Measurements from ENCODE around the gene ATP1A4.

The ATP1A4 gene

GRCh38 chr1:160226623-160227022 lies 75.2 kb downstream of the ATP1A4 start:
- DNase-seq (ENCODE audit: low spot score) (no peak), ATAC-seq (ENCODE audit: low read depth) (no peak)
- no peaks in the 10 kb centered on the region for H3K4me1 ChIP-seq (ENCODE audit: insufficient read depth, poor library complexity, severe bottlenecking)
- no peaks in the 10 kb centered on the region for H3K9me3 ChIP-seq (ENCODE audit: severe bottlenecking)
- no peak overlapping the region for H3K4me3 ChIP-seq (ENCODE audit: severe bottlenecking)
- H3K27me3 ChIP-seq (ENCODE audit: insufficient read depth, poor library complexity, severe bottlenecking) = no peaks in the 10 kb centered on the region
- H3K36me3 ChIP-seq (ENCODE audit: low read depth) = peaks cover 84% of the 10 kb centered on the region
- no peak for TF ChIP-seq CTCF (IDR thresholded peaks at IDR 0.05; ENCODE audit: poor library complexity, severe bottlenecking)
- H3K27ac ChIP-seq (ENCODE audit: poor library complexity, severe bottlenecking) = no peak overlapping the region

GRCh38 chr1:160227034-160227433 lies 75.6 kb downstream of the ATP1A4 start:
- Histone ChIP-seq H3K9me3 (ENCODE audit: severe bottlenecking) (no peaks in the 10 kb centered on the region), H3K36me3 (ENCODE audit: low read depth) (peaks cover 81% of the 10 kb centered on the region), H3K27me3 (ENCODE audit: insufficient read depth, poor library complexity, severe bottlenecking) (no peaks in the 10 kb centered on the region), H3K4me1 (ENCODE audit: insufficient read depth, poor library complexity, severe bottlenecking) (no peaks in the 10 kb centered on the region), H3K27ac (ENCODE audit: poor library complexity, severe bottlenecking) (no peak overlapping the region), H3K4me3 (ENCODE audit: severe bottlenecking) (no peak overlapping the region)
- no peak for ATAC-seq (ENCODE audit: low read depth)
- DNase-seq (ENCODE audit: low spot score) = no peak
- TF ChIP-seq CTCF (IDR thresholded peaks at IDR 0.05; ENCODE audit: poor library complexity, severe bottlenecking) = no peak

GRCh38 chr1:160227561-160227960 lies 76.2 kb downstream of the ATP1A4 start:
- no peak overlapping the region for H3K27ac ChIP-seq (ENCODE audit: poor library complexity, severe bottlenecking)
- no peak for DNase-seq (ENCODE audit: low spot score)
- no peaks in the 10 kb centered on the region for H3K4me1 ChIP-seq (ENCODE audit: insufficient read depth, poor library complexity, severe bottlenecking)
- no peaks in the 10 kb centered on the region for H3K27me3 ChIP-seq (ENCODE audit: insufficient read depth, poor library complexity, severe bottlenecking)
- H3K9me3 ChIP-seq (ENCODE audit: severe bottlenecking) = no peaks in the 10 kb centered on the region
- no peak overlapping the region for H3K4me3 ChIP-seq (ENCODE audit: severe bottlenecking)
- H3K36me3 ChIP-seq (ENCODE audit: low read depth) = peaks cover 78% of the 10 kb centered on the region
- ATAC-seq (ENCODE audit: low read depth) = no peak
- no peak for TF ChIP-seq CTCF (IDR thresholded peaks at IDR 0.05; ENCODE audit: poor library complexity, severe bottlenecking)

- Histone ChIP-seq H3K4me3 (ENCODE audit: severe bottlenecking) (no peak overlapping the region), H3K4me1 (ENCODE audit: insufficient read depth, poor library complexity, severe bottlenecking) (no peaks in the 10 kb centered on the region), H3K9me3 (ENCODE audit: severe bottlenecking) (no peaks in the 10 kb centered on the region), H3K36me3 (ENCODE audit: low read depth) (peaks cover 69% of the 10 kb centered on the region), H3K27me3 (ENCODE audit: insufficient read depth, poor library complexity, severe bottlenecking) (no peaks in the 10 kb centered on the region), H3K27ac (ENCODE audit: poor library complexity, severe bottlenecking) (no peak overlapping the region)
- DNase-seq (ENCODE audit: low spot score) (no peak), ATAC-seq (ENCODE audit: low read depth) (no peak)
- no peak for TF ChIP-seq CTCF (IDR thresholded peaks at IDR 0.05; ENCODE audit: poor library complexity, severe bottlenecking)
Measured at GRCh38 chr1:160228431-160228830, 77.0 kb downstream of the ATP1A4 start.

- Histone ChIP-seq H3K4me1 (ENCODE audit: insufficient read depth, poor library complexity, severe bottlenecking) (no peaks in the 10 kb centered on the region), H3K9me3 (ENCODE audit: severe bottlenecking) (no peaks in the 10 kb centered on the region), H3K27me3 (ENCODE audit: insufficient read depth, poor library complexity, severe bottlenecking) (no peaks in the 10 kb centered on the region), H3K4me3 (ENCODE audit: severe bottlenecking) (no peak overlapping the region), H3K27ac (ENCODE audit: poor library complexity, severe bottlenecking) (no peak overlapping the region), H3K36me3 (ENCODE audit: low read depth) (peaks cover 71% of the 10 kb centered on the region)
- TF ChIP-seq CTCF (IDR thresholded peaks at IDR 0.05; ENCODE audit: poor library complexity, severe bottlenecking) = no peak
- no peak for DNase-seq (ENCODE audit: low spot score)
- ATAC-seq (ENCODE audit: low read depth) = no peak
Measured at GRCh38 chr1:160232911-160233310, 81.5 kb downstream of the ATP1A4 start.
